Renal pelvis (tissue), 4 donors: ENCODE data around the gene TMEM266. TPM values are rescaled to one million over a fixed set of nuclear protein-coding genes. Genes with fewer than 3 reads are reported as not detected.

Experiments used
- DNase-seq: peaks from one replicate; pipeline ENCODE4 v3.0.0-alpha.2; 2013
- polyA plus RNA-seq, 3 donors: library from polyadenylated mRNA; unstranded; fragments of 120-200 nt; gene quantifications; one replicate each; pipeline ENCODE4 v1.2.1, GENCODE V29; 2013; ENCODE audit not compliant: insufficient read length in 3 of 3

Gene TMEM266
- polyA plus RNA-seq, 3 donors = 13.0 to 15.2 (median 13.3) TPM

DNA sequence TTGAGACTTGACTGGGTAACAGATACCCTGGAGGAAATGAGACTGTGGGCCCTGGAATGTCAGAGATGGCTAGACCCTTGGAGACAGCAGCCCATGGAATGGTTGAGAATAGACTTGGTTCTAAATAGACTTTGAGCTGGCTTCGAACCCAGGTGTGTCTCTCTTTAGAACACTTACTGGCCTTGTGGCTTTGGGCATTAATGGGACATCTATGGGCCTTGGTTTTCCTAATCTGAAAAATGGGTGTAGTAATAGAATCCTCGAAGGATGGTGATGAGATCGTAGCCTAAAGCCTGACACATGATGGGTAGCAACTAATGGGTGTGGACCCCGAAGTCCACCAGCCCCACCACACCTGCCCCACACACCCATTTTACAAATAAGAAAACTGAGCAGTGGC is 119.2 kb downstream of the TMEM266 start:
- no peak for DNase-seq

DNA sequence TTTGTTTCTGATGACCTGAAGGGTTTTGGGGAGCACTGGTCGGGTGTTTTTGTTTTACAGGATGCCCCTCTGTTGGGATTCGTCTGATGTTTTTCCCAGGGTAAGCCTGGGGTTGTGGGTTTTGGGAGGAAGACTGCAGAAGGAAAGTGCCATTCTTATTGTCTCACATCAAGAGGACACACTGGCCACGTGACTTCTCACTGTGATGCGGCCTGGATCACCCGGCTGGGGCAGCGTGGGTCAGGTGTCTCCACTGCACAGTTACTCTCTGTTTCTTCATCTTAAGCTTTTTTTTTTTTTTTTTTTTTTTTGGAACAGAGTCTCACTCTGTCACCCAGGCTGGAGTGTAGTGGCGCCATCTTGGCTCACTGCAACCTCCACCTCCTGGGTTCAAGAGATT is 120.5 kb downstream of the TMEM266 start:
- DNase-seq = no peak

DNA sequence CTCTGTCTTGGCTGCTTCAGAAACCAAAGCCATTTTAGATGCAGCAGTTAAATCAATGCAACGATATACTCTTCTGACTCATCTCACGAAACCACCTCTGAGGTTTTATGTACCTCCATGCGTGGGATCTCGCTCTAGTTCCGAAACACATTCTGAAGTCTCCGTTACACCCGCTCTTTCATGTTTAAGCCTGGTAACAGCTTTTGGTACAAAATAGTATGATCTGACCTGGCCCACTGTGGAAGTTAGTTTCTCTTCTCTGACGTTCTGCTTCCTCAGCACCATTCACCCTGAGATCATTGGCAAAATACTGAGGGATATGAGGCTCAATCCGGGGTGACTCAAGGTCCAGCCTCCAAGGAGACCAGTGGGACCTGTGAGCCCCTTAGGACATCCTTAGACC is 121.9 kb downstream of the TMEM266 start:
- DNase-seq = no peak

DNA sequence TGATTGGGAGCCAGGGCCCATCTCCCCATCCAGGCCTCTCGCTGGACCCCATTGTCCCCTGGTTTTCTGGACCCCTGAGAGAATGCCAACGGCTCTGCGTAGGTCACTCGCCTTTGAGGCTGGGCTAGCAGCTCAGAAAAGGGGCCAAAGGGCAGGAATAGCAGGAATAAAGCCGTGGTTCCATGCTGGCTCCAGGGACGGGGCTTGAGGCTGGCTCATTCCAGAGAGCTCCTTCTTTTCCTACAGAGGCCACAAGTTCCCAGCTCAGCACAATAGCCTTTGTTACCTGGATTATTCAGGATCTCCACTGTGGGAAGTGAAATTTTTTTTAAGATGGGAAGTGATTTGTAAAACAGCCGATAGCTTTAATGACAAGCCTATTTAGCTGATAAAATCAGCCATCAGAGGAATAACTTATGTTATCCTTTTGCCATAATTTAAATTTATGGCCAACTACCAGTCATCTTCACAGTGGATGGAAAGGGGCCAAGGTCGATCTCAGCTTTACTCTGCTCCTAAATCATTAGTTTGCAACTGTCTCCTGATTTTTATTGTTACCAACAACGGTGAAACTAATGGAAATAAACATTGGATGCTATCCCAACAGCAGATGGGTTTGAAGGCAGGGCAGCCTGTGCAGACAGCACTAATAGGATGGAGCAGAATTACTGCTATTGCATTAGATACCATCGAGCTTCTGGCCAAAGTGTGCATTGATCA is 124.3 kb downstream of the TMEM266 start:
- DNase-seq = no peak

DNA sequence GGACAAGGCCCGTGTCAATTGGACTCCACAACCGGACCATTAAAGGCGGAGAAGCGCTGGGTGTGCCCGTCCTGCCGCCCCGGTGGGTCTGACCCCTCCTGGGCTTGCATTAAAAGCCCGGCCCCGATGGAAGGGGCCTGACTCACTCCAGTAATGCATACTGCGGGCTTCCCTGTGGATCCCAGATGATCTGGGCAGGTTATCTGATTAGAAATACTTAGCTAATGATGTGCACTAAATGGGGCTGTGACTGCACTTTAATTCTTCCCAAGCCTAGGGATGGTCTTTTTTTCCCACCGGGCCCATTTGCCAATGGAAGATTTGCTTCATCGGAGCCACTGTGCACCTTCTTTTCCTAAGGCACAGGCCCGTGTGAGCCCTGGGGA is 124.9 kb downstream of the TMEM266 start:
- no peak for DNase-seq

DNA sequence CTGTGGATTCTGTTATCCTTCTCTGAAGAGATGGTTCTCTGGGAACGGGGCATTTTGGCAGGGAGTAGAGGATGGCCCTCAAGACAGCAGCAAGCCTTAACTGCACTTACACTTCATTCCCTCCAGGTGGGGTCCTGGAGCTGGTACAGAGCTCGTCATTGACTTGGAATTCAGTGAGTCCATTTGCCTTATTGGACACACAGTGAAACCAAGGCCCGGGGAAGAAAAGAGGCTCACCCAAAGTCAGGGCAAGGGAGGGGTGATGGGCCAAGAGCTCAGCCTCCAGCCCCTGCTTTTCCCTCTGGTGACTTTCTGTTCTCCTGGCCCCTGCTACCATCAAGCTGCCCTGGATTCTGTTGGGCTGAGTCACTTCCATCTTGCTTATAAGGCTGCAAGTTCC is 125.9 kb downstream of the TMEM266 start:
- no peak for DNase-seq

DNA sequence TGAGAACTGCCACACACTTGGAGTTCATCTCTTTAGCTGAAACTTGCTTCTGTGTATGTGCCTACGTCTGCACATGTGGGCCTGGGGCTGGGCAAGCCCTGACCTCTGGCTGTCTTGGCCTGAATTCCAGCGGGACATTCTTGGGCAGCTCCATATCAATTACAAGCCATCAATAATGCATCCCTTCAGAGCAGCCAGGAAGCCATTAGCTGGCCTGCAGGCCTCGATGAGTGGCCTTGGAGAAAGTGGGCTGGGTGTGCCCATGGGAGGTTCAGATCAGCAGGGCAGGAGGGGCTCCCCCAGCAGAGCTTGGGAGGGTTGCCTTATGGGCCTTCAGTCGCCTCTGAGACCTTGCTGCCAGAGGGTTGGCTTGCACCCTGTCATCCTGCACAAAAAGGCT is 127.4 kb downstream of the TMEM266 start:
- no peak for DNase-seq

DNA sequence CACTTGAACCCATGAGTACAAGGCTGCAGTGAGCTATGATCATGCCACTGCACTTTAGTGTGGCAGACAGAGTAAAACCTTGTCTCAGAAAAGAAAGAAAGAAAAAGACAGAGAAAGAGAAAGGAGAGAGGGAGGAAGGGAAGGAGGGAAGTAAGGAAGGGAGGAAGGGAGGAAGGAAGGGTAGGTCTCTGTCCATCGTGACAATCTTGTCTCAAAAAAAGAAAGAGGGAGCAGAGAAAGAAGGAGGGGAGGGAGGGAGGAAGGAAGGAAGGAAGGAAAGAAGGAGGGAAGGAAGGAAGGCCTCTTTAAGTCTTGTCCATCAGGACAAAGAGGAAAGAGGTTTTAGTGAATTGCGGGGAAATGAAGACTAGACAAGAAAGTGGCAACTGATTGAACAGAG is 129.3 kb downstream of the TMEM266 start:
- DNase-seq = no peak

DNA sequence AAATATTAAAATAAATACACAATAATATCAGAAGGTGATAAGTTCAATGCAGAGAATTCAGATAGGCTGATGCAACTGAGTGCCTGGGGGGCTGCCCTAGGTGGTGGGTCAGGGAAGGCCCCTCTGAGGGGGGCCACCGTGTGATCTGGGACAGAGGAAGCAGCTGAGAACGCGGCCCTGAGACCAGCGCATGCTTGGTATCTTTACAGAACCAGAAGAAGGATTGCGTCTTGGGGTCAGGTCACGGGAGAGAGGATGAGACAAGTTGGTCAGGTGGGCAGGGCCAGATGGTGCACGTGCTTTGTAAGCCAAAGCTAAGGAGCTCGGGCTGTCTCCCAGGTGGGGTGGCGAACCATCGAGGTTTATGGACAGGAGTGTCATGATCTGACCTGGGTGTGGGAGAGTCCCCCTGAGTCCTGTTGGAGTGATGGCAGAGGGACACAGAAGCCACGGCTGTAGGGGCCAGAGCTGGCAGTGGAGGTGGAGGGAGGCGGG is 130.3 kb downstream of the TMEM266 start:
- no peak for DNase-seq

DNA sequence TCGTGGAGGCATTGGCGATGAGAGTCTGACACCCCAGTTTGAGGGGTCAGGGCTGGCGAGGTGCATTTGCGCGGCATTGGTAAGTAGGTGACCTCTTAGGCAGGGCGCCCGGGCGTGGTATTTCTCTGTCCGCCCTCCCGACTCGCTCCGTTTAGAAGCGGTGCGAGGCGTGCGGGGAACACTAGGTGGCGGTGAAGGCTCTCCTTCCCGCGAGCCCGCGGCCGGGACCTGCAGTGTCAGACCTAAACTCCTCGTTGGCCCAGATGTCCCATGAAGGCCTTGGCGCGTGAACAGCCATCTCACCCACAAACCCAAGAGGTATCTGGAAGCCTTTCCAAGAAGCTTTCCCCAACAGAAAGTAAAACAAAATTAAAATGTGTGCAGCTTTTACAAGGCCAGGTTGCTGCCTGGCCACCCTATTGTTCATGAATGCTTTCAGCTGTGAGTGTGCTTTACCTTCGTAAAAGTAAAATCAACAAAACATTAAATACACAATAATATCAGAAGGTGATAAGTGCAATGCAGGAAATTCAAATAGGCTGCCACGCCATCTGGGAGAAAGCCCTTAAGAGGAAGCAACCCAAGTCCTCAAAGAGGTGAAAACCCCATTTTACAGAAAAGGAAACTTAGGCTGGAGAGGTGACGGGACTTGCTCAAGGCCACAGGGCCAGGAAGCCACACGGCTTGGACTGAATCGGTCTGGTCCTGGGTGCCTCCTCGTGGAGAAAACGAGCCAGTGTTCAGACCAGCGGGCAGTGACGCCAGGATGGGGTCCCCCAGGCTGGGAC is 131.2 kb downstream of the TMEM266 start:
- DNase-seq = peak; percentile 63

DNA sequence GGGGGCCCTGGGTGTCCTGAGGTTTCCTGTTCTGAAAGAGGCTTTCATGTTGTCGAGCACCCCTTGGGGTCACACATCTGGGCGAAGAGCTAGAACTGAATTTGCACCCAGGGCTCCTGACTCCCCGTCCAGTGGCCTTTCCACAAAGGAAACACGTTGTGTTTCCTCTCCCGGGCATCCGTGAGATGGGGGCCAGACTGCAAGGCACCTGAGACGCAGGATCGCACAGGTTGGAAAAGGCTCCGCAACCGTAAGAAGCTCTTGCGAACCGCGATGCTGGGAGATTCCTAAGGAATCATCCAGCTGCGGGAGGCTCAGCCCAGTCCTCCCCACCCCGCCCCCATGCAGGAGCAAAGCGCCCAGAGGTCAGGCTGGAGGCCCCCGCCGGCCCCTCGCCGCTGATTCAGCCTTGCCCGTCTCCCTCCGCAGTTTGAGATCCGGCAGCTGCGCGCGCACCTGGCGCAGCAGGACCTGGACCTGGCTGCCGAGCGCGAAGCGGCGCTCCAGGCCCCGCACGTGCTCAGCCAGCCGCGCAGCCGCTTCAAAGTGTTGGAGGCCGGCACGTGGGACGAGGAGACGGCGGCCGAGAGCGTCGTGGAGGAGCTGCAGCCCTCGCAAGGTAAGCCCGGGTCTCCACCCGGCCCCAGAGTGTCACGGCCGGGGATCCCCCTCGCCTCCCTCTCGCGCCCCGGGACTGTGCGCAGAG is 131.9 kb downstream of the TMEM266 start:
- DNase-seq = no peak

DNA sequence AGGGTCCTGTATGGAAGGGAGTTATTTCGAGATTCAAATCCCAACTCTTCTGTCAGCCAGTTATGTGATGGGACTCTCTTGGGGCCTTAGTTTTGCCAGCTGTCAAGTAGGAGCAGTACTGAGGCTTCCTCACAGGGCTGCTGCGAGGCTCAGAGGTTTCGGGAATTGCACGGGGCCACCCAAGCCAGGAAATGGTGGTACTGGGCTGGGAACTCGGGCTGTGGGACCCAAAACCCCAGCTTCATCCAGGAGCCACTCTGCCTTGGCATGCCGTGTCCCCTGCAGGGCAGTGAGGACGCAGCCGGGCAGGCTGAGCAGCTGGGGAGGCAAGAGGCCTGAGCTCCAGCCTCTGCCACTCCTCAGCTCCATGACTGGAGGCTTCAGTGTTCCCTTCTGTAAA is 132.9 kb downstream of the TMEM266 start:
- DNase-seq = no peak

DNA sequence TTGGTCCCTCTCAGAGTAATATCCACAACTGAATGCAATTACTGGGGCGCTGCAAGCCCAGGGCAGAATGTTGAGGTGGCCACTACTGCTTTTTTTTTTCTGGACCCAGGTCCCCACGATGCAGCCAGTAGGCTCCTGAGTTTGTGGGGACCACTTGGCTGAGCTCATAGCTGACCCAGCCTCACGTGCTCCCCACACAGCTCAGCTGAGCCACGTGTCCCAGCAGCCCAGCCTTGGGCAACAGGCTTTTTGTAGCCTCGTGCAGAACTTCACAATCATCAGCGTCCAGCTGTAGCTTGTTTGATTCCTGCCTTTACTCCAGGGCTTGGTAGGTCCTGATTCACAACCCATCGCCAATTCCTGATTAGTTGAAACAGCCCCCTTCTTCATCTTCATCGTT is 134.1 kb downstream of the TMEM266 start:
- DNase-seq = no peak

DNA sequence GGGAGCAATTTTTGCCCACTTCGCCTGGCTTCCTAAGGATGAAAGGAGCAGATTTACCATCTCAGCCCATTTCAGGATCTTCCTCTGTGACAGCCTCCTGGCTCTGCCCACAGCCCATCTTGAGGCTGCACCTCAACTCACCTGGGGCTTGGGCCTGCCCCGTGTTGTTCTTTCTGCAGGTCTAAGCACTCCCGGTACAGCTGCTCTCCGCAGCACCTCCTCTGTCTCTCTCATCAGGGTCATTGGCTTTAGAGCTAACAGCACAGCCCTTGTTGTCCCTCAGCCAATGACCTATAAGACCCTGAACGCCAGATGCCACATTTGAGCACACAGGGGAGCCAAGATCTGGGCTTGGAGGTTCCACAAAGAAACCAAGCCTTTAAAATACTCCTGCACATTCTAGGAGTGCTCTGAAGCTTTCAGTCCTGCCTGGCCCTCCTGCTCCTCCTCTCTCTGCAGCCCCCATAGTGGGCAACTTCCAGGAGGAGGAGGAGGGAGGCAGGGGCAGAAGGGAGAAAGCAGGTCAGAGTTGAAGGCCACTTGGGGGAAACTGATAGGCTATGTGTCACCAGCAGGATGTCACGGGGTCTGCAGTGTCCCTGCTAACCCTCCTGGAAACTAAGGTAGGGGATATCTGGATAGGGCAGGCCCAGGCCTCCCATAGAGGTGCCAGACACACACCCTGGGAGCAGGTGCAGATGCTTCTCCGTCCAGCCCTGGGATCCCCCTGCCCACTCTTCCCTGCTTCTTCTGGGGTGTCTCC is 135.9 kb downstream of the TMEM266 start:
- DNase-seq = no peak

DNA sequence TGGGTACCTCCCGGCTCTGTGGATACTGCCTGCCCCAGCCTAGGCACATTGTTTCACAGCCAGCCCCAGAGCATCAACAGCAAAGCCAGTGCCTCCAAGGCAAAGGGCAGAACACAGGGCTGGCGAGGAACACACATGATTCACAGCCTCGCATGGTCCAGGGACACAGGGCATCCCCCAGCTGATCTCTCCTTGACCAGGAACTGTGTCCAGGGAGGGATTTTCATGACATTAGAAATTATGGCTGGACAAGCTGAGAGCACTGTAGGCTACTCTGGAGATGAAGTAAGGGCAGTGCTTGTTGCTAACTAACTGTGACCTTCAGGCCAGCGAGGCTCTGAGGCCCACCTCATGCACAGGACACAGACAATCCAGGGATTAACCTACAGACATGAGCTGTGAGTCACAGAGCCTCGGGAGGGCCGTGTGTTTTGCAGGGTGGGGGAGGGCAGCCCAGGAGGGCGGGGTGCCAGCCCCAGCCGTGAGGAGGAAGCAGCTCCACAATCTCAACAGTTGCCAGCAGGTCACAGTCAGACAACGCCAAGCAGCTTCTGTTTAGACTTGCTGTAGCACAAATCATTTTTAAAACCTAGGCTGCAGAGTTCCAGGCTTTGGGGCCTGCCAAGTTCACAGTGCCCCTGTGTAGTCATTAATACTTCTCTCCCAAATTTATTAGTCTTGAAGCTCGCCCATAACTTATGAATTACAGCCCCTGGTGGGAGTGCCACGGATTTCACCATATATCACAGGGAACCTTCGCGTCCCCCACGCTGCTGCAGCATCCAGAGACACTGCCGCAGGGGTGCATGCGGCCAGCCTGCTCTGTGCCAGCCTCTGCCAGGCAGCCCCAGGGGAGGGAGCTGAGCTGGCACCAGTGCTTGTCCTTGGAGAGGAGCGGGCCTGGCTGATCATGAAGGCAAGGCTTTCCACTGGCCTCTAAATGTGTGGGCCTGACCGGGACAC is 136.8 kb downstream of the TMEM266 start:
- peak; percentile 76 for DNase-seq

DNA sequence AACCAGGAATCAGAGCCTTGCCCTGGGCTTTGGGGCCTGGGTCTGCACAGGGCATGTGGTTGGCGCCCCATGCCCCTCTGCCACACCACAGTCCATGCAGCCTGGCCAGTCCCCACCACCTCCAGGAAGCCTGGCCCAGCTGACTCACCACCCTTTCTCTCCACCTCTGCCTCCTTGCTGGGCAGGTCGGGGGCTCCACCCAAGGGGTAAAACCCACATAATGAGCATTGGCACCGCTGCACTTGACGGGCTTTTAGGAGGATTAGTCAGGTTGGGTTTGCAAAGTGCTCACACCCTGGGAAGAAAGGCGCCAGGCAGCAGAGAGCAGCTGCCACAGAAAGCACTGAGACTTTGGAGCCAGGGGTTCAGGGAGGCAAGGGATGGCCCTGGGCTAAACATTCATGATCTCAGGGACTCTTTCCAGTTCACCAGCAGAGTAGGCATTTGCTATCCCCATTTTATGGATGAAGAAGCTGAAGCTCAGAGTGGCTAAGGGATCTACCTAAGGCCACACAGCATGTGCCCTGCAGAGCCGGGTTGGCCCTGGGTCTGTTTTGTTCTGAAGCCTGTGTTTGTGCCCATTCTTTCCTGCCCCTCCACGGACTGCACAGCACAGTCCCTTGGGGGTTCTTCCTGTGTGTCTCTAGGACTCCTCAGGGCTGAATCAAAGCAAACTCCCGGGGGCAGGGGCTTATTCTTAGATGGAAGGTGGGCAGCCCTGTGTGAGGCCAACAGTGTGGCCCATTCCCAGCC is 138.1 kb downstream of the TMEM266 start:
- no peak for DNase-seq

DNA sequence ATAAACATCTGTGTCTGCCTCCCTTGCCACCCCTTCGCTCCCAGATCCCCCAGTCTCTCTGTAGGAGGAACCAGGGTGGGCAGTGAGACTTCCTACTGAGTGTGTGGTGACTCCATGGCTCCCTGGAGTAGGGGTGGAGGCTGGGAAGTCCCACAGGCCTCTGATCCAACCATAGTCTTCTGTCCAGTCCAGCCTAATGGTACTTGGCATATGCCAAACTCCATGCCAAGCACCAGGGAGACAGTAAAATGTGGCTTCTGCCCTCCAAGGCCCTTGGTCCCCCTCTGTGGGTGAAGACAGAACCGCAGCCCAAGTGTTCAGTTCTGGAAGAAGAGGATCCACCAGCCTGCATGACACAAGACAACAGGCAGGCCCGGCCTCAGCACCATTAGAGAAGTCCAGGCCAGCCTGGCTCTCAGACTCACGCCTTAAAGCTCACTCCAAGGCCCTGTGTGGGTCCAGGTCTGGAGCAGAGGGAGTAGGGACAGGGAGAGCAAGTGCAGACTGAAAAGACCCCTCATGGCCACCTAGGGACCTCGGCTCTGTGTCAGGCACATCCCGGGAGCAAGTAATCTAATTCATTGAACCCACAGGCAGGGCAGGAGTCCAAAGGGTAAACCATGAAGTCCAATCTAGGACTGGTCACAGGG is 138.8 kb downstream of the TMEM266 start:
- DNase-seq = no peak

DNA sequence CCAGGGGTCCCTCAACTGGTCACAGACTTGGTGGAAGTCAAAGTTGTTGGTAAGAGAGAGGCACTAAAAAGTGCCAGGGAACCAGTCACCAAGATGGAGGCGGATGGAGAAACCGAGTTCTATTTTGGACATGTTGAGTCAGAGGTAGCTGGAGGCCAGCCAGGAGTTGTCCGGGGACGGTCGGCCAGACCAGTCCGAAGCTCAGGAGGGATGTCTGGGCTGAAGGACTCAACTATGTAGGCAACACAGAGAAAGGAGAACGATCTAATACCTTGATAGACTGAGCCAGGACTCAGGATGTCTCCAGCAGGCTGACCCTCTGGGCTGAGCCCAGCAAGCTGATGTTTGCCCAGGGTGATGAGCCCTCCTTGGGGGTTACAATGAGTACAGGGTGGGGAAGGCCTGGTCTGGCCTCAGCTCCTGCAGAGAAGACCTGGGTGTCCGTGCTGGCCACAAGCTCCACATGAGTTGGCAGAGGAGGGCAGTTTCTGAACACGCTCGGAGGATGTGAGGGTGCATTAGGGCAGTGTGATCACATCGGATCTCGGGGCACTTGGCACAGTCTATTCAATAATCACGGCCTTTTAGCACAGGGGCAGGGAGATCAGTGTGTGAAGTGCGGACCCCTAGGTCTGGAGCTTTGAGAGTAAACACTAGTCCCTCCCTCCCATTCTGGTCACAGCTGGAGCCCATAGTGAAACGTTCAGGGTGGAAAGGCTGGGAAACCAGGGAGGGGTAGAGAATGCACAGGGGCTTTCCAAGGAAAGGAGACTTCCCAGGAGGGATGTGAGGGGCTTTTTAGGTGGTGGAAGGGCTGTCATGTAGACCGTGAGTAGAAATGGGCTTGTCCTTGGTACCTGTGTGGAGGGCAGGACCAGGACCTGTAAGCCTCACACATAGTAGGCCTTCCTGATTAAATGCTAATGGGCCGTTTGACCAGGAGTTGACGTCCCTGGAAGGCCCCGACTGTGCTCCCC is 139.6 kb downstream of the TMEM266 start:
- no peak for DNase-seq
